ENCODE results near the gene RIMKLB. TPM values are rescaled to one million over a fixed set of nuclear protein-coding genes. Genes with fewer than 3 reads are reported as not detected.
"Not testable (repeated sequence)": the region's sequence is repeated elsewhere in the genome, so short reads cannot be mapped to it uniquely, and the experiment has no call there.

RIMKLB gene
- total RNA-seq, 4 donors from 2014 or later: 2.0 to 20.8 (median 7.2) TPM

DNA sequence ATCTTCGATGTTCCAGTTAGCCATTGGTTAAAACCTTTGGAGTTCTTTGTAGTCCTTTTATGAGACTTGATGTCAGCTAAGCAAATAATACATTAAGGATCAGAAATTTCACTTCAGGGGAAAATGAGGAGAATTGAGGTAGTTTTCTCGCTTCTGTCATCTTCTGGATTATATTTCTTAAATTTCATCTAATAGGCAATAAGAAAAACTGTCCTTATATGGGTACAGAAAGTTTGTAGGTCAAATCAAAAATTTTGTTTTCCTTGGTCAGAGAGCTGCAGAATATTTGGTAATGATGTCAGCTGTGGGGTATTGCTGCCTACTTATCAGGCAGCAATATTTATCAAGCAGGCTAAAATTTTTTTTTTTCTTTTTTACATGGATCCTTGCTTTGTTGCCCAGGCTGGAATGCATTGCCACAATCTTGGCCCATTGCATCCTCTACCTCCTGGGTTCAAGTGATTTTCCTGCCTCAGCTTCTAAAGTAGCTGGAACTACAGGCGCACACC, 37.1 kb downstream of the RIMKLB start:
- Histone ChIP-seq H3K36me3 (no peaks in the 10 kb centered on the region), H3K4me1 (peaks cover 0 to 6% (median 2%) of the 10 kb centered on the region in 4 donors), H3K27ac (peak overlapping the region in 3 of 4 donors; percentile 26 to 56 (median 32)), H3K9me3 (no peaks in the 10 kb centered on the region), H3K27me3 (no peaks in the 10 kb centered on the region), H3K4me3 (no peak overlapping the region)
- DNase-seq: no peak
- 56 to 85% methylated on average over 2 to 3 of the region's 3 CpGs for WGBS, 2 donors (ENCODE audit: low coverage in 1 of 2)
- TF ChIP-seq POLR2A (IDR thresholded peaks at IDR 0.05) (no peak), POLR2AphosphoS5 (IDR thresholded peaks at IDR 0.05) (no peak), EP300 (IDR thresholded peaks at IDR 0.05; ENCODE audit: low read depth) (no peak)
- TF ChIP-seq, protein P1, sequence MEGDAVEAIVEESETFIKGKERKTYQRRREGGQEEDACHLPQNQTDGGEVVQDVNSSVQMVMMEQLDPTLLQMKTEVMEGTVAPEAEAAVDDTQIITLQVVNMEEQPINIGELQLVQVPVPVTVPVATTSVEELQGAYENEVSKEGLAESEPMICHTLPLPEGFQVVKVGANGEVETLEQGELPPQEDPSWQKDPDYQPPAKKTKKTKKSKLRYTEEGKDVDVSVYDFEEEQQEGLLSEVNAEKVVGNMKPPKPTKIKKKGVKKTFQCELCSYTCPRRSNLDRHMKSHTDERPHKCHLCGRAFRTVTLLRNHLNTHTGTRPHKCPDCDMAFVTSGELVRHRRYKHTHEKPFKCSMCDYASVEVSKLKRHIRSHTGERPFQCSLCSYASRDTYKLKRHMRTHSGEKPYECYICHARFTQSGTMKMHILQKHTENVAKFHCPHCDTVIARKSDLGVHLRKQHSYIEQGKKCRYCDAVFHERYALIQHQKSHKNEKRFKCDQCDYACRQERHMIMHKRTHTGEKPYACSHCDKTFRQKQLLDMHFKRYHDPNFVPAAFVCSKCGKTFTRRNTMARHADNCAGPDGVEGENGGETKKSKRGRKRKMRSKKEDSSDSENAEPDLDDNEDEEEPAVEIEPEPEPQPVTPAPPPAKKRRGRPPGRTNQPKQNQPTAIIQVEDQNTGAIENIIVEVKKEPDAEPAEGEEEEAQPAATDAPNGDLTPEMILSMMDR (IDR thresholded peaks at IDR 0.05): no peak
- in situ Hi-C loops (cut with MboI; ENCODE audit: low pct_ligation_motif_present in 1 of 4, low pct_unique_long_range_greater_than_20kb in 1 of 4, low sequenced_read_pairs in 3 of 4) (no loop called here), intact Hi-C loops (cut with DNase I; ENCODE audit: low total_unique reads) (no loop called here)

DNA sequence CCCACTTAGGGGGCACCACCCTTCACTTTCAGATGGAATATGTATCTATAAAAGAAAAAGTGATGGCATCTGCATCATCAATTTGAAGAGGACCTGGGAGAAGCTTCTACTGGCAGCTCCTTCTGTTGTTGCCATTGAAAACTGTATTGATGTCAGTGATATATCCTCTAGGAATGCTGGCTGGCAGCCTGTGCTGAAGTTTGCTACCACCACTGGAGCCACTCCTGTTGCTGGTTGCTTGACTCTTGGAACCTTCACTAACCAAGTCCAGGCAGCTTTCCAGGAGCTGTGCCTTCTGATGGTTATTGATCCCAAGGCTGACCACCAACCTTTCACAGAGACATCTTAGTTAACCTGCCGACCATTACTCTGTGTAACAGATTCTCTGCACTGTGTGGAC, 44.7 kb downstream of the RIMKLB start:
- Histone ChIP-seq H3K4me3 (no peak overlapping the region), H3K27me3 (no peaks in the 10 kb centered on the region), H3K36me3 (no peaks in the 10 kb centered on the region), H3K4me1 (no peaks in the 10 kb centered on the region), H3K9me3 (no peaks in the 10 kb centered on the region), H3K27ac (no peak overlapping the region)
- intact Hi-C loops (cut with DNase I; ENCODE audit: low total_unique reads): no loop called here
- TF ChIP-seq, protein P1 (IDR thresholded peaks at IDR 0.05): no peak
- TF ChIP-seq EP300 (IDR thresholded peaks at IDR 0.05; ENCODE audit: low read depth) (no peak), POLR2AphosphoS5 (IDR thresholded peaks at IDR 0.05) (no peak), POLR2A (IDR thresholded peaks at IDR 0.05) (no peak)
- no peak for DNase-seq
- 100% methylated on average over 1 of the region's 1 CpG for WGBS, 2 donors (ENCODE audit: low coverage in 1 of 2)
- in situ Hi-C loops (cut with MboI; ENCODE audit: low pct_ligation_motif_present in 1 of 4, low pct_unique_long_range_greater_than_20kb in 1 of 4, low sequenced_read_pairs in 3 of 4): no loop called here

DNA sequence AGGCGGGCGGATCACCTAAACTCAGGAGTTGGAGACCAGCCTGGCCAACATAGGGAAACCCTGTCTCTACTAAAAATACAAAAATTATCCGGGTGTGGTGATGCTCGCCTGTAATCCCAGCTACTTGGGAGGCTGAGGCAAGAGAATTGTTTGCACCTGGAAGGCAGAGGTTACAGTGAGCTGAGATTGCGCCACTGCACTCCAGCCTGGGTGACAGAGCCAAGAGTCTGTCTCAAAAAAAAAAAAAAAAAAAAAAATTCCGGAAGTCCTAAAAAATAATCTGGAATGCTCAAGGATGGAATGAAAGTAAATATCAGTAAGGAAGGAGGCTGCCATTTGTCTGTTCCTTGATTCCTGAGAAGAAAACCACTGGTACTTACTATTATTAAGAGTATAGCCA, 45.3 kb downstream of the RIMKLB start:
- in situ Hi-C loops (cut with MboI; ENCODE audit: low pct_ligation_motif_present in 1 of 4, low pct_unique_long_range_greater_than_20kb in 1 of 4, low sequenced_read_pairs in 3 of 4); intact Hi-C loops (cut with DNase I; ENCODE audit: low total_unique reads); H3K4me3 ChIP-seq; H3K27ac ChIP-seq; DNase-seq; H3K36me3 ChIP-seq; H3K9me3 ChIP-seq; H3K27me3 ChIP-seq; H3K4me1 ChIP-seq: not testable (repeated sequence)
- WGBS, 2 donors (ENCODE audit: low coverage in 1 of 2): 94 to 98% methylated on average over 6 of the region's 6 CpGs

DNA sequence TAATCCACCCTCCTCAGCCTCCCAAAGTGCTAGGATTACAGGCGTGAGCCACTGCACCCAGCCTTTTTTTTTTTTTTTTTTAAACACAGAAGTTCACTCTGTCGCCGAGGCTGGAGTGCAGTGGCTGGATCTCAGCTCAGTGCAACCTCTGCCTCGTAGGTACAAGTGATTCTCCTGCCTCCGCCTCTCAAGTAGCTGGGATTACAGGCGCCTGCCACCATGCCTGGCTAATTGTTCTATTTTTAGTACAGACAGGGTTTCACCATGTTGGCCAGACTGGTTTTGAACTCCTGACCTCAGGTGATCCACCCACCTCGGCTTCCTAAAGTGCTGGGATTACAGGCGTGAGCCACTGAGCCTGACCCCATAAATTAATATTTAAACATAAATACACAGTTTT, 47.8 kb downstream of the RIMKLB start:
- 80 to 91% methylated on average over 5 to 8 of the region's 8 CpGs for WGBS, 2 donors (ENCODE audit: low coverage in 1 of 2)
- H3K27ac ChIP-seq; in situ Hi-C loops (cut with MboI; ENCODE audit: low pct_ligation_motif_present in 1 of 4, low pct_unique_long_range_greater_than_20kb in 1 of 4, low sequenced_read_pairs in 3 of 4); H3K4me1 ChIP-seq; H3K9me3 ChIP-seq; intact Hi-C loops (cut with DNase I; ENCODE audit: low total_unique reads); H3K27me3 ChIP-seq; H3K36me3 ChIP-seq; H3K4me3 ChIP-seq; DNase-seq: not testable (repeated sequence)

DNA sequence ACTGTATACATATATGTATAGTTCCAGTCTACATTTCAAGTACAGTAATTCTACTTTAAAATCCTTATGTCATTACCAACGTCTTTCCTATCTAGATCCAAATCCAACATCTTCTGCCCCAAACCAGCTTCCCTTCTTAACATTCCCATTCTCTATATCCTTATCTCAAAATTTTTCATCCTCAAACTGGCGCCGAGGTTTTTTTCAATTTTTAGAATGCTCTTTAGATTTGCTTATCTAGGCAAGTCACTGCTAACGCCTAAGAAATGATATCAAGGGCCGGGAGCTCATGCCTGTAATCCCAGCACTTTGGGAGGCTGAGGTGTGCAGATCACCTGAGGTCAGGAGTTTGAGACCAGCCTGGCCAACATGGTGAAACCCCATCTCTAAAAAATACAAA, 48.3 kb downstream of the RIMKLB start:
- Histone ChIP-seq H3K27ac (no peak overlapping the region), H3K4me1 (no peaks in the 10 kb centered on the region), H3K9me3 (no peaks in the 10 kb centered on the region), H3K36me3 (no peaks in the 10 kb centered on the region), H3K27me3 (no peaks in the 10 kb centered on the region), H3K4me3 (no peak overlapping the region)
- intact Hi-C loops (cut with DNase I; ENCODE audit: low total_unique reads): no loop called here
- DNase-seq: no peak
- 87 to 93% methylated on average over 5 of the region's 5 CpGs for WGBS, 2 donors (ENCODE audit: low coverage in 1 of 2)
- TF ChIP-seq EP300 (IDR thresholded peaks at IDR 0.05; ENCODE audit: low read depth): no peak
- TF ChIP-seq POLR2AphosphoS5 (IDR thresholded peaks at IDR 0.05): no peak
- TF ChIP-seq, protein P1 (IDR thresholded peaks at IDR 0.05): no peak
- no peak for TF ChIP-seq POLR2A (IDR thresholded peaks at IDR 0.05)
- in situ Hi-C loops (cut with MboI; ENCODE audit: low pct_ligation_motif_present in 1 of 4, low pct_unique_long_range_greater_than_20kb in 1 of 4, low sequenced_read_pairs in 3 of 4): no loop called here

DNA sequence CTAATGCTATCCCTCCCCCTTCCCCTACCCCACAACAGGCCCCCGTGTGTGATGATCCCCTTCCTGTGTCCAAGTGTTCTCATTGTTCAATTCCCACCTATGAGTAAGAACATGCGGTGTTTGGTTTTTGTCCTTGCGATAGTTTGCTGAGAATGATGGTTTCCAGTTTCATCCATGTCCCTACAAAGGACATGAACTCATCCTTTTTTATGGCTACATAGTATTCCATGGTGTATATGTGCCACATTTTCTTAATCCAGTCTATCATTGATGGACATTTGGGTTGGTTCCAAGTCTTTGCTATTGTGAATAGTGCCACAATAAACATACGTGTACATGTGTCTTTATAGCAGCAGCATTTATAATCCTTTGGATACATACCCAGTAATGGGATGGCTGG, 62.3 kb downstream of the RIMKLB start:
- H3K27ac ChIP-seq; H3K36me3 ChIP-seq; H3K4me3 ChIP-seq; H3K27me3 ChIP-seq; H3K9me3 ChIP-seq; intact Hi-C loops (cut with DNase I; ENCODE audit: low total_unique reads); DNase-seq; H3K4me1 ChIP-seq; in situ Hi-C loops (cut with MboI; ENCODE audit: low pct_ligation_motif_present in 1 of 4, low pct_unique_long_range_greater_than_20kb in 1 of 4, low sequenced_read_pairs in 3 of 4): not testable (repeated sequence)
- 81 to 87% methylated on average over 3 to 4 of the region's 4 CpGs for WGBS, 2 donors (ENCODE audit: low coverage in 1 of 2)

DNA sequence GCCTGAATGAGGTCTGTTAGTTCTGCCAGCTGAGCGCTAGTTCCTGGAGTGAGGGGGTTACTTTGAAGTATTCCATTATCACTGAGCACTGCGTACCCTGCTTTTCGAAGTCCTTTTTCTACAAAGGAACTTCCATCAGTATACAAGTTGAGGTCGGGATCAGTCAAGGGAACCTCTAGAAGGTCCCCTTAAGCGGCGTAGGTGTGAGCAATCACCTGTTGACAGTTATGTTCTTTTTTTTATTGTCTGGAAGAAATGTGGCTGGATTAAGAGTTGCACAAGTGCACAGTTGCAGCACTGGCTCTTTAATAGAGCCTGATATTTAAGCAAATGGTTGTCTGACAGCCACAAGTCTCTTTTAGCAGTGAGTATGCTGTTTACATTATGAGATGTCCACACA, 64.9 kb downstream of the RIMKLB start:
- H3K4me1 ChIP-seq; H3K27me3 ChIP-seq; DNase-seq; intact Hi-C loops (cut with DNase I; ENCODE audit: low total_unique reads); H3K27ac ChIP-seq; in situ Hi-C loops (cut with MboI; ENCODE audit: low pct_ligation_motif_present in 1 of 4, low pct_unique_long_range_greater_than_20kb in 1 of 4, low sequenced_read_pairs in 3 of 4); H3K9me3 ChIP-seq; H3K36me3 ChIP-seq; H3K4me3 ChIP-seq: not testable (repeated sequence)
- 93 to 100% methylated on average over 2 to 6 of the region's 6 CpGs for WGBS, 2 donors (ENCODE audit: low coverage in 1 of 2)

DNA sequence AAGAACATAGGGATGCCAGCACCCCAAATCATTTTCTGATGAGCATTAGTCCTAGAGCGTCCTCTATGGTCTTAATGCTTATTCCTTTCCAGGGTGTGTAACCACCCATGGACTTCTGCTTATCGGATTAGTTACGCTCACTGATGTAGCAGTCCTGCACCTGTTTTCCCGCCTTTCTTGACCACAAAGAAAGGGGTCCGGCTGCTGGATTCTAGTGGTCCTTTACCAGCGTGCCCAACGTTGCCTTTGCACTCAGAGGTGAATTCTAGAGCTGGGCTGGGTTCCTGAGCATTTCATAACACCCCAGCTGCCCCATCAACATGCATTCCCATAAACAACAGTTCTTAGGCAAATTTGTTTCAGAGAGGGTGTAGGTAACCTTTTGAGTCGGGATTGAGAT, 68.3 kb downstream of the RIMKLB start:
- H3K4me1 ChIP-seq; intact Hi-C loops (cut with DNase I; ENCODE audit: low total_unique reads); in situ Hi-C loops (cut with MboI; ENCODE audit: low pct_ligation_motif_present in 1 of 4, low pct_unique_long_range_greater_than_20kb in 1 of 4, low sequenced_read_pairs in 3 of 4): not testable (repeated sequence)

More for the DNA sequence above, 68.3 kb downstream of the RIMKLB start:
- WGBS, 2 donors (ENCODE audit: low coverage in 1 of 2): 94 to 96% methylated on average over 4 to 8 of the region's 8 CpGs
- not testable (repeated sequence) for H3K9me3 ChIP-seq, DNase-seq, H3K4me3 ChIP-seq, H3K36me3 ChIP-seq, H3K27ac ChIP-seq, H3K27me3 ChIP-seq

Measured in transverse colon (tissue), 4 donors.